Naive thymus-derived CD8-positive, alpha-beta T cell (primary cell): ENCODE data around the gene OR4C45. TPM values are rescaled to one million over a fixed set of nuclear protein-coding genes. Genes with fewer than 3 reads are reported as not detected.
"Not testable (repeated sequence)": the region's sequence is repeated elsewhere in the genome, so short reads cannot be mapped to it uniquely, and the experiment has no call there.

Experiments
- ATAC-seq, 2 donors: fragments of 150-1000 bp; cut with Tn5 transposase in 1 of 2; sonication (Bioruptor Pico), chemical (Tn5 transposase) in 1 of 2; 1 replicate in 1 of 2; 2 replicates in 1 of 2; pipeline ENCODE4 v1.10.0; 2021; ENCODE audit warnings: mild to moderate bottlenecking in 2 of 2, moderate library complexity in 2 of 2
- POLR2A ChIA-PET: fragments of 350-600 bp; sonication (Branson Sonifier 250); formaldehyde crosslinking; loops from one replicate; lab custom pipeline; 2021; ENCODE audit warnings: antibody characterized with exemption; lab: Charles Lee
- DNase-seq, 10 donors: peaks; one replicate each; pipeline versions ENCODE4 v3.0.0 to v3.0.0-alpha.2; 2020 to 2022
- H3K27ac Mint-ChIP-seq, 10 donors: one replicate each; pipeline ENCODE4 v1.8.0; 2020 to 2022; ENCODE audit warnings: mild to moderate bottlenecking in 10 of 10, mixed read lengths in 10 of 10, moderate library complexity in 4 of 10, inconsistent platforms in 1 of 10
- H3K27me3 Mint-ChIP-seq, 5 donors: one replicate each; pipeline ENCODE4 v1.8.0; 2021 to 2022; ENCODE audit warnings: mixed read lengths in 5 of 5
- H3K36me3 Mint-ChIP-seq, 3 donors: one replicate each; pipeline ENCODE4 v1.8.0; 2020 to 2022; ENCODE audit warnings: mixed read lengths in 3 of 3, mild to moderate bottlenecking in 2 of 3, inconsistent platforms in 1 of 3
- H3K4me1 Mint-ChIP-seq, 4 donors: one replicate each; pipeline ENCODE4 v1.8.0; 2021 to 2022; ENCODE audit warnings: mixed read lengths in 4 of 4
- H3K4me3 Mint-ChIP-seq, 10 donors: one replicate each; pipeline ENCODE4 v1.8.0; 2020 to 2022; ENCODE audit warnings: mild to moderate bottlenecking in 10 of 10, mixed read lengths in 10 of 10, moderate library complexity in 6 of 10, inconsistent platforms in 1 of 10
- H3K9me3 Mint-ChIP-seq, 9 donors: one replicate each; pipeline ENCODE4 v1.8.0; 2020 to 2022; ENCODE audit warnings: mixed read lengths in 9 of 9, mild to moderate bottlenecking in 3 of 9, inconsistent platforms in 1 of 9, moderate library complexity in 1 of 9
- polyA plus RNA-seq, 3 donors: library from polyadenylated mRNA; unstranded; fragments of 300-500 nt; fragmentation: Illumina TruSeq; gene quantifications; one replicate each; pipeline ENCODE4 v1.2.3, GENCODE V29; 2021
- total RNA-seq, 8 experiments: library from RNA in 2 of 8; stranded (reverse) in 2 of 8; gene quantifications; one replicate each; pipeline ENCODE4 v1.2.3 and lab custom pipeline; 2021 to 2026

OR4C45 gene
- total RNA-seq: not detected
- polyA plus RNA-seq: not detected
- total RNA-seq (lab: John Stamatoyannopoulos, UW): 0 reads per million in 6 experiments

- Mint-ChIP-seq H3K4me1 (no peaks in the 10 kb centered on the region), H3K9me3 (peaks cover 2 to 30% (median 17%) of the 10 kb centered on the region in 9 donors), H3K36me3 (peaks cover 0 to 10% (median 0%) of the 10 kb centered on the region in 3 donors), H3K27ac (no peak within 1 kb of the TSS), H3K27me3 (no peaks in the 10 kb centered on the region), H3K4me3 (no peak within 1 kb of the TSS)
- ATAC-seq: no peak
- POLR2A ChIA-PET: no interaction called here
- DNase-seq: no peak
These were observed at the start of gene OR4C45 for GRCh38 chr11:50032574-50032973. Gene OR4C45, plus strand, starts transcription at chr11:50032874.

- Mint-ChIP-seq H3K4me3 (no peak overlapping the region), H3K9me3 (peaks cover 4 to 36% (median 10%) of the 10 kb centered on the region in 9 donors), H3K27me3 (no peaks in the 10 kb centered on the region), H3K36me3 (no peaks in the 10 kb centered on the region), H3K4me1 (no peaks in the 10 kb centered on the region), H3K27ac (no peak overlapping the region)
- POLR2A ChIA-PET: no interaction called here
- DNase-seq: peak in 1 of 10 donors; percentile 0
- ATAC-seq: no peak
These were observed 37.1 kb upstream of the OR4C45 start for GRCh38 chr11:49995565-49995964.

- no peaks in the 10 kb centered on the region for H3K4me1 Mint-ChIP-seq
- POLR2A ChIA-PET: no interaction called here
- H3K9me3 Mint-ChIP-seq: peaks cover 5 to 50% (median 29%) of the 10 kb centered on the region in 9 donors
- H3K4me3 Mint-ChIP-seq: no peak overlapping the region
- H3K27me3 Mint-ChIP-seq: no peaks in the 10 kb centered on the region
- H3K36me3 Mint-ChIP-seq: peaks cover 0 to 11% (median 0%) of the 10 kb centered on the region in 3 donors
- H3K27ac Mint-ChIP-seq: no peak overlapping the region
- no peak for ATAC-seq
- no peak for DNase-seq
These were observed 2.5 kb upstream of the OR4C45 start for GRCh38 chr11:50030193-50030592.

- H3K9me3 Mint-ChIP-seq: peaks cover 6 to 27% (median 17%) of the 10 kb centered on the region in 9 donors
- H3K27me3 Mint-ChIP-seq, DNase-seq, H3K27ac Mint-ChIP-seq, POLR2A ChIA-PET, H3K4me1 Mint-ChIP-seq, H3K4me3 Mint-ChIP-seq, ATAC-seq, H3K36me3 Mint-ChIP-seq: not testable (repeated sequence)
These were observed 3.6 kb downstream of the OR4C45 start for GRCh38 chr11:50036239-50036638.

- Mint-ChIP-seq H3K9me3 (peaks cover 4 to 22% (median 16%) of the 10 kb centered on the region in 9 donors), H3K36me3 (peaks cover 0 to 6% (median 0%) of the 10 kb centered on the region in 3 donors), H3K27me3 (peaks cover 0 to 1% (median 0%) of the 10 kb centered on the region in 5 donors), H3K4me3 (no peak overlapping the region), H3K4me1 (no peaks in the 10 kb centered on the region), H3K27ac (no peak overlapping the region)
- POLR2A ChIA-PET: no interaction called here
- DNase-seq (no peak), ATAC-seq (no peak)
These were observed 4.6 kb downstream of the OR4C45 start for GRCh38 chr11:50037251-50037650.

- no peak overlapping the region for H3K4me3 Mint-ChIP-seq
- no peak overlapping the region for H3K27ac Mint-ChIP-seq
- no peaks in the 10 kb centered on the region for H3K4me1 Mint-ChIP-seq
- H3K27me3 Mint-ChIP-seq: no peaks in the 10 kb centered on the region
- peaks cover 0 to 13% (median 6%) of the 10 kb centered on the region in 9 donors for H3K9me3 Mint-ChIP-seq
- no peak for ATAC-seq
- no peaks in the 10 kb centered on the region for H3K36me3 Mint-ChIP-seq
- POLR2A ChIA-PET: no interaction called here
- no peak for DNase-seq
These were observed 12.0 kb downstream of the OR4C45 start for GRCh38 chr11:50044647-50045046.

- ATAC-seq, H3K27ac Mint-ChIP-seq, POLR2A ChIA-PET, DNase-seq, H3K27me3 Mint-ChIP-seq, H3K4me1 Mint-ChIP-seq: not testable (repeated sequence)
- Mint-ChIP-seq H3K9me3 (peaks cover 0 to 22% (median 9%) of the 10 kb centered on the region in 9 donors), H3K36me3 (peaks cover 0 to 14% (median 0%) of the 10 kb centered on the region in 3 donors), H3K4me3 (peak overlapping the region in 1 of 10 donors; percentile 46)
These were observed 30.4 kb downstream of the OR4C45 start for GRCh38 chr11:50063056-50063455.

GRCh38 chr11:50070389-50070788, 37.7 kb downstream of the OR4C45 start:
- peaks cover 0 to 2% (median 0%) of the 10 kb centered on the region in 4 donors for H3K4me1 Mint-ChIP-seq
- ATAC-seq (no peak), DNase-seq (no peak)
- POLR2A ChIA-PET: no interaction called here
- H3K27ac Mint-ChIP-seq: no peak overlapping the region
- no peaks in the 10 kb centered on the region for H3K27me3 Mint-ChIP-seq
- peaks cover 0 to 23% (median 0%) of the 10 kb centered on the region in 3 donors for H3K36me3 Mint-ChIP-seq
- no peak overlapping the region for H3K4me3 Mint-ChIP-seq
- peaks cover 0 to 55% (median 13%) of the 10 kb centered on the region in 9 donors for H3K9me3 Mint-ChIP-seq

- ATAC-seq (no peak), DNase-seq (no peak)
- Mint-ChIP-seq H3K4me3 (no peak overlapping the region), H3K36me3 (peaks cover 0 to 13% (median 0%) of the 10 kb centered on the region in 3 donors), H3K27me3 (no peaks in the 10 kb centered on the region), H3K9me3 (peaks cover 0 to 57% (median 10%) of the 10 kb centered on the region in 9 donors), H3K4me1 (no peaks in the 10 kb centered on the region), H3K27ac (no peak overlapping the region)
- POLR2A ChIA-PET: no interaction called here
These were observed 39.0 kb downstream of the OR4C45 start for GRCh38 chr11:50071584-50072225.

GRCh38 chr11:50072226-50073112, 39.8 kb downstream of the OR4C45 start:
- Mint-ChIP-seq H3K27ac (peak overlapping the region in 1 of 10 donors; percentile 78), H3K27me3 (no peaks in the 10 kb centered on the region), H3K9me3 (peaks cover 0 to 63% (median 14%) of the 10 kb centered on the region in 9 donors), H3K4me3 (peak overlapping the region in 1 of 10 donors; percentile 31), H3K36me3 (peaks cover 0 to 13% (median 0%) of the 10 kb centered on the region in 3 donors), H3K4me1 (no peaks in the 10 kb centered on the region)
- POLR2A ChIA-PET: no interaction called here
- DNase-seq (no peak), ATAC-seq (no peak)

- POLR2A ChIA-PET: no interaction called here
- ATAC-seq: no peak
- H3K27ac Mint-ChIP-seq: peak overlapping the region in 1 of 10 donors; percentile 78
- H3K36me3 Mint-ChIP-seq: peaks cover 0 to 13% (median 0%) of the 10 kb centered on the region in 3 donors
- H3K9me3 Mint-ChIP-seq: peaks cover 0 to 65% (median 10%) of the 10 kb centered on the region in 9 donors
- H3K4me1 Mint-ChIP-seq: no peaks in the 10 kb centered on the region
- DNase-seq: no peak
- no peaks in the 10 kb centered on the region for H3K27me3 Mint-ChIP-seq
- H3K4me3 Mint-ChIP-seq: no peak overlapping the region
These were observed 40.7 kb downstream of the OR4C45 start for GRCh38 chr11:50073113-50074105.

GRCh38 chr11:50074161-50074560, 41.5 kb downstream of the OR4C45 start:
- H3K27ac Mint-ChIP-seq: peak overlapping the region in 1 of 10 donors; percentile 41
- H3K4me3 Mint-ChIP-seq: no peak overlapping the region
- H3K9me3 Mint-ChIP-seq: peaks cover 0 to 73% (median 10%) of the 10 kb centered on the region in 9 donors
- POLR2A ChIA-PET: no interaction called here
- H3K27me3 Mint-ChIP-seq: no peaks in the 10 kb centered on the region
- ATAC-seq (no peak), DNase-seq (no peak)
- peaks cover 0 to 13% (median 0%) of the 10 kb centered on the region in 3 donors for H3K36me3 Mint-ChIP-seq
- no peaks in the 10 kb centered on the region for H3K4me1 Mint-ChIP-seq
